Erythroblast (primary cell): ENCODE data around the gene CPAMD8.

ENCODE experiments used
- DNase-seq, 2 experiments: peaks; one replicate each; lab custom pipeline; 2025; lab: John Stamatoyannopoulos, UW
- GATA1 ChIP-seq: IDR thresholded peaks from 2 replicates; pipeline ENCODE4 v1.6.1; 2011; ENCODE audit warnings: low read depth, mild to moderate bottlenecking, control low read depth, low read length, moderate library complexity
- POLR2A ChIP-seq: IDR thresholded peaks from 2 replicates; pipeline ENCODE4 v1.6.1; 2011; ENCODE audit warnings: mild to moderate bottlenecking, low read length

CPAMD8 gene

DNA sequence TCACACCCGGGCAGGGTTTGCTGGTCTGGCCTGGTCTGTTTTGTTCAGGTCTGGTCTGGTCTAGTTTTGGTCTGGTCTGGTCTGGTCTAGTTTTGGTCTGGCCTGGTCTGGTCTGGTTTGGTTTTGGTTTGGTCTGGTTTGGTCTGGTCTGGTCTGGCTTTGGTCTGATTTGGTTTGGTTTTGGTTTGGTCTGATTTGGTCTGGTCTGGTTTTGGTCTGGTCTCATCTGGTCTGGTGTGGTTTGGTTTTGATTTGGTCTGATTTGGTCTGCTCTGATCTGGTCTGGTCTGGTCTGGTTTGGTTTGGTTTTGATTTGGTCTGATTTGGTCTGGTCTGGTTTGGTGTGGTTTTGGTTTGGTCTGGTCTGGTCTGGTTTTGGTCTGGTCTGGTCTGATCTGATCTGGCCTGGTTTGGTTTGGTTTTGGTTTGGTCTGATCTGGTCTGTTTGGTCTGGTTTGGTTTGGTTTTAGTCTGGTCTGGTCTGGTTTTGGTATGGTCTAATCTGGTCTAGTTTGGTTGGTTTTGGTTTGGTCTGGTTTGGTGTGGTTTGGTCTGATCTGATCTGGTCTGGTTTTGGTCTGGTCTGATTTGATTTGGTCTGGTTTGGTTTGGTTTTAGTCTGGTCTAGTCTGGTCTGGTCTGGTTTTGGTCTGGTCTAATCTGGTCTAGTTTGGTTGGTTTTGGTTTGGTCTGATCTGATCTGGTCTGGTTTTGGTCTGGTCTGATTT, 152.2 kb downstream of the CPAMD8 start:
- DNase-seq: no peak
- TF ChIP-seq POLR2A (no peak), GATA1 (no peak)

DNA sequence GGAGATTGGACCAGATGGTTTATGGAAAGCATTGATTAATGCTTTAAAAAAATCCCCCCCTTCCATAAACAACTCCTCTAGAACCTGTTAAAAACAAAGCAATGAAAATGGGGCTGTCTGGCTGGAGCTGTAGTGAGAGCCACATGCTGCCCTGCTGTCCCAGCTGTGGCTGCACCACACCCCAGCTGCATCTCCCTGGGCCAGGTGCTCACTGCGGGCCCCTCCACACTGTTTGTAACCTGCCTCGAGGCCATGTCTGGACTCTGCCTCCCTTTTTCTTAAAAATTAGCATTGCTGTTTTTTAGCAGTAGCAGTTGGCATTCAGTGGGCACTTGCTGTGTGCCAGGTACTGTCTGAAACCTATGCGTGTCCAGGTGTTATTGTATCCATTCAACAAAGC, 153.0 kb downstream of the CPAMD8 start:
- DNase-seq: no peak
- TF ChIP-seq POLR2A: no peak
- TF ChIP-seq GATA1: no peak

DNA sequence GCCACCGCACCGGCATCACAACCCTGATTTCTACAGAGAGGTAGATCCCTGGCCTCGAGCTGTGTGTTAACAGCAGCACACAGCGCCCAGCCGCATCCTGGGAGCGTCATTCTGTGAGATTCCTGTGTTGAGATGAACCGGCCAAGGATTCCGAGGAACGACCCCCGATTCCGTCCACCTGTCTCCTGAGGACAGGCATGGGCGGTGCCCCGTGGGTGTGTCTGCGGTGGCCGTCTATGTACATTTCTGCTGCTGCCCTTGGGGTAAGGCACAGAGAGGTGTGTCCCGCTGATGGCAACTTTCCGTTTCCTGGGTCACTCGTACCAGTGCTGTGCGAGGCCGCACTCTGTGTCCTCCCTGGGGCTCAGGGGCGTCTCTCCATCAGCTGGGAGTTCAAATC, 153.9 kb downstream of the CPAMD8 start:
- DNase-seq: no peak
- TF ChIP-seq GATA1 (no peak), POLR2A (no peak)

DNA sequence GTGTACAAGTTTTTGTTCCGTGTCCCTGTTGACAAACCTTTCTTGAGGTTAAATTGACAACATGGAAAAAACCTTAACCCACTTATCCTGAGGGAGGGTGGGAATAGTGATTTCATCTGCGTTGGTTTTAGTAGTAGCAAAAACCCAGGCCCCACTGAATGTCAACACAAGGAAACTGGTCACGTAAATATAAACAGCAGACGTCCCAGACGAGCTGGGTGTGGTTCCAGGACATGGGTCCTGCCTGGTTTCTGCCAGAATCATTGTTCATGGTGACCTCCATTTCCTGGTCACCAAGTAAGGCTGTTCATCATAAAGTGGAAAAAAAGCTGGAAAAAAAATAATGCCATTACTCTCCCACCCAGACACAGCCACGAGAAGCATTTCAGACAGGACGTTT, 154.7 kb downstream of the CPAMD8 start:
- no peak for DNase-seq
- TF ChIP-seq POLR2A: no peak
- TF ChIP-seq GATA1: no peak

DNA sequence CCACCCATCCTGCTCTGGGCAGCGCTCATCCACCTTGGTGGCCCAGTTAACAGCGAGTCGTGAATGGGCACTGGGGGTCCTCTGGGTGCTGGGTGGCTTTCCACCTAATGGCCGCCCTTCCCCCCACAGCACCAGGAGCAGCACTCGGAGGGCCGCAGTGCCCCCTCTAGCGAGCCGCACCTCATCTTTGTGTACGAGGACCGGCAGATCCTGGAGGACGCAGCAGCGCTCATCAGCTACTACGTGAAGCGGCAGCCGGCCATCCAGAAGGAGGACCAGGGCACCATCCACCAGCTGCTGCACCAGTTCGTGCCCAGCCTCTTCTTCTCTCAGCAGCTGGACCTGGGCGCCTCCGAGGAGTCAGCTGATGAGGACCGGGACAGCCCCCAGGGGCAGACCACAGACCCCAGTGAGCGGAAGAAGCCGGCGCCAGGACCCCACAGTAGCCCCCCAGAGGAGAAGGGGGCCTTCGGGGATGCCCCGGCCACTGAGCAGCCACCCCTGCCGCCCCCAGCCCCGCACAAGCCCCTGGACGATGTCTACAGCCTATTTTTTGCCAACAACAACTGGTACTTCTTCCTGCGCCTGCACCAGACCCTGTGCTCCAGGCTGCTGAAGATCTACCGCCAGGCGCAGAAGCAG, 157.2 kb downstream of the CPAMD8 start:
- no peak for DNase-seq
- TF ChIP-seq GATA1: no peak

DNA sequence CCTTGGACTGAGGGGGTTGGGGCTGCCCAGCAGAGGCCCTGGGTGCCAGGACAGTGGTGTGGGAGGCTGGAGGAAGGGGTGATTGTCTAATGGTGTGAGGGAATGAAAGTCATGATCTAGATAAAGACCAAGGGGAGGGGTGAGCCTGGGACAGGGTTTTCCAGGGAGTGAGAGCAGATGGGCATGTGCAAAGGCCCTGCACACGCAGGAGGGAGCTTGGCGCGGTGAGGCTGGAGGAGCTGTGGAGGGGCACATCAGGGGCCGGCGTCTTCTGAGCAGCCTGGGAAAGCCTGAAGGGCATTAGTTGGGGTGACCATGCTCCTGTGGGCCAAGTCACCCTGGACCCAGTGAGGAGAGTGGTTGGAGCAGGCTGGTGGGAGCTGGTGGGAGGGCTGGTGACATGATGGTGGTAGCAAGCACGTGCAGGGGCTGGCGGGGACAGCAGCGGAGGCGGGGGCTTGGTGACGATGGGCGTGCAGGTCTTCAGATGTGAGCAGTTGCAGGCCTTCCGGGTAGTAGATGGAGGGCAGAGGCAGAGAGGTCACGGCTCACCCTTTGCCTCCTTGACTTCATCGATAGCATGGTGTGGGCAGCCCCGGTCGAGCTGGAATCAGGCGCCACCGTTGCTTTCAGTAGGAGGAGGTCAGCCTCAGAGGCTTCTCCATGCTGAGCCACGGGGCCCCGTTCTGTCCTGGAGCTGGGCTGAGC, 158.0 kb downstream of the CPAMD8 start:
- TF ChIP-seq GATA1 (no peak), POLR2A (no peak)
- no peak for DNase-seq

DNA sequence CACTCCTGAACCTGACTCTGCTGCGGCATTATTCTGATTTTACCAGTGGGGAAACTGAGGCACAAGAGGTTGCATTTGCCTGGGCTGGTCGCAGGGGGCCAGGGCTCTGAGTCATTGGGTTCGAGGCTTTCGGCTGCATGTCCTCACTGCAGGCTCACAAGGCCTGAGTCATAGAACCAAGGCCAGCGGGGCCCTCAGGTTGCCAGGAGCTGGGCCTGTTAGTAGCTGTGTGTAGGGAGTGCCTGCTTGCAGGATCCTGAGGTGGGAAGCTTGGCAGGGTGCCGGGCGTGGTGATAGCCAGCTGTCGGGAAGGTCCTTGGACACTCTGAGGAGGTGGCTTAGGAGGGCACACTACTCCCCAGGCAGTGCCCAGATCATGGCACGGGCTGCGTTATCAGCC, 159.4 kb downstream of the CPAMD8 start:
- DNase-seq: no peak
- TF ChIP-seq GATA1: no peak

DNA sequence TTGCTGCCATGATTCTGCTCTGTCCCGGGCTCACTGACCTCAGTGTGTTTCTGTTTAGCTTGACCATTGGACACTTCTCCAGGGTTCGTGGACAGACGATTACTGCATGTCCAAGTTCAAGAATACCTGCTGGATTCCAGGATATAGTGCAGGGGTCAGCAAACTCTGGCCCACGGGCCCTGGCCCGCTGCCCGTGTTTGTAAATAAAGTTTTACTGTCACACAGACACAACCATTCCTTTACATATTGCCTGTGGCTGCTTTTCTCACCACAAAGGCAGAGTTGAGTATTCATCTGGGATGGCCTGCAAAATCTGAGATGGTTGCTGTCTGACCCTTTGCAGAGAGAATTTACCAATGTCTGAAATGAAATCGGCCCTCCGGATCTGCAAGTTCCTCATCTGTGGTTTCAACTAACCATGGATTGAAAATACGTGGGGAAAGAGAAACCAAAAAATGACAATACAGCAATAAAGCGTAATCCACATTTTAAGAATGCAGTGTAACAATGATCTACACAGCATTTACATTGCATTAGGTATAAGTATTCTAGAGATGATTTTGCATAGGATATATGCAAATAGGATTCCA, 163.7 kb downstream of the CPAMD8 start:
- no peak for DNase-seq

DNA sequence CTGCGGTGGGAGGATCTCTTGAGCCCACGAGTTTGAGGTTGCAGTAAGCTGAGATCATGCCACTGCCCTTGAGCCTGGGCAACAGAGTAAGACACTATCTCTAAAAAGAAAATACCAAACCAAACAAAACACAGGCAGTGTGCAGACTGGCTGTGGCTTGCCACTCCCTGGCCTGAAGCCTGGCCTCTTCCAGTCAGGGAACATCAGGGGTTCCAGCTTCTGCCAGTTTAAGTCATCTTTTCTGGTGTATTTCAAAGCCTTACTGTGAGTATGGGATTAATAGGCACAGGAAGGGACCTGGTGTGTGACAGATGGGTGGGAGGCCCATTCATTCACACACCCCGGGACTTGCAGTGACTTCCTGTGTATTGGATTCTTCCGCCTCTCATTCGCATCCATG, 164.8 kb downstream of the CPAMD8 start:
- no peak for DNase-seq
- no peak for TF ChIP-seq GATA1

More for the DNA sequence above, 163.7 kb downstream of the CPAMD8 start:
- TF ChIP-seq POLR2A (no peak), GATA1 (no peak)

DNA sequence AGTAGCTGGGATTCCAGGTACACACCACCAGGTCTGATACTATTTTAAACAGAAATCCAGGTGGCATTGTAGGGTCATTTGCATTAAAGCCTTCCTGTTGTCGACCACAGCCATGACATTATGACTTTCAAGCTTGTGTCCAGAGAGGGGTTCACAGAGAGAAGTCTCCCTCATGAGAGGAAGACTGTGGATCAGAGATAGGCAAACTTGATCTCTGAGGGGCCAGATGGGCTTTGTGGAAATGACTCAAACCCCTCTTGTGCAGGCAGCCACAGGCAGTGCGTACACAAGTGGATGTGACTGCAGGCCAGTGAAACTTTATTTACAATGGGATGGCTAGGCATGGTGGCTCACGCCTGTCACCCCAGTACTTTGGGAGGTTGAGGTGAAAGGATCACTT, 165.6 kb downstream of the CPAMD8 start:
- no peak for DNase-seq
- no peak for TF ChIP-seq GATA1

DNA sequence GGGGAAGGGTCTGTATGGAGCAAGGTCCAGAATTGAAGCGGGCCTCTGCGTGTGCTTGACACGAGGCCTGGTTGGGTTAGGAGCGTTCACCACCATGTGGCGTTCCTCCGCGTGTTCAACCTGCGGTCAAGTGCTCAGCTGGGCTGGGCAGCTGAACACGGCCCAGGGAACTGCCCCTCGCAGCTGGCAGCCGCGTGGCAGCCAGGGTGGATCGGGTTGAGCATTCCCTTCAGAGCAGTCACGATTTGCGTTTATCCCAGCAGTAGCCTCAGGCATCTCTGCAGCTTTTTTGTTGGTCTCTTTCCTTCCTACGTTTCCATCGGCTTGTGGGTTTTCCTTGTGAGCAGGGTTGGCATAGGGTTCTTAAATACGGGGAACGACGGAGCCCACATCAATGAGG, 166.5 kb downstream of the CPAMD8 start:
- DNase-seq: no peak
- TF ChIP-seq GATA1 (no peak), POLR2A (no peak)

DNA sequence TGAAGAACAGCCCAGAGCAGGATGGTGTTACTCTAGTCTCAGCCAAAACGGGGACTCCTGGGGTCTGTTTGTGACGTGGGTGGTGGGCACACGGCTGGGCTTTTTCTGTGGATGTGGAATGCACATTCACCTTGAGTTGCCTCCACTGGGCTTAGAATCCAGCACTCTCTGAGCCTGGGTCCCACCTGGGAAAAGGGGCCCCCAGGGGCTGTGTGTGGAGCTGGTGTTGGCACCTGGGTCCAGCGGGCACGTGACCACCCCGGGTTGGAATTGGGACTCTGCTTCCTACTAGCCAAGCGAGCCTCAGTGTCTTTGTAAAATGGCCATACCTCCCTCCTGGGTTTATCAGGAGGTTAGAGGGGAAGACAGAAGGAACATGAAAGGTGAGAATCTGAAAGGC, 167.0 kb downstream of the CPAMD8 start:
- no peak for TF ChIP-seq POLR2A
- no peak for TF ChIP-seq GATA1
- DNase-seq: no peak

DNA sequence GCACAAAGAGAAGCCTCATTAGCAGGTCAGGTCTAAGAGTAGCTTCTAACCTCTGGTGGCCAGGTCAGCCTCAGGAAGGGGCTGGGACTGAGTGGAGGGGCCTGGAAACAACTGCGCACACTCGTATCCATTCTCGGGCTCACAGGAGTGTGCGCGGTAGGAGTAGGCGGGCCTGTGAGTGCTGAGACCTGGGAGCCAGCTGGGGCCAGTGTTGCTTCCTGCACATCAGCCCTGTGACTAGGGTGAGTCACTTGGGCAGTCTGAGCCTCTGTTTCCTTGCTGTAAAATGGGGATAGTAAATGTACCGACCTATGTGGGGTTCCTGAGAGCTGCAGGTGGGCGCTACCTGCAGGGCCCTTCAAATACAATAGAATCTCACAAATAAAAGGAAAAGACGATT, 170.5 kb downstream of the CPAMD8 start:
- no peak for DNase-seq
- no peak for TF ChIP-seq POLR2A
- TF ChIP-seq GATA1: no peak

DNA sequence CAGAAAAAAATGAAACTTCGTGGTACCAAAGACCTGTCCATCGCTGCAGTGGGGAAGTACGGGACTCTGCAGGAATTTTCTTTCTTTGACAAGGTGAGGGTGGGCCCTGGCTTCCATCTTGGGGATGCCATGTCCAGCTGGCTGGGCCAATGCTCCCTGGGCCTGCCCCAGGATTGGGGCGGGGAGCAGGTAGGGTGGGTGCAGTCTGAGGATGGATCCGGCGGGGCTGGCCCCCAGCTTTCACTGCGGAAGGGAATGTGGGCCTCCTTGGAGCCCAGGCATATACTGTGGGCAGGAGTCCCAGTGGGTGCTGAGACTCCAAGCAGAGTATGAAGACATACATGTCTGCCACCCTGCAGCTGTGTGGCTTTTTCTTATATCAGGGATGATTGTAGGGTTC, 173.5 kb downstream of the CPAMD8 start:
- DNase-seq: no peak
- no peak for TF ChIP-seq POLR2A
- no peak for TF ChIP-seq GATA1
